Measurements from ENCODE around the gene BRD4.

Gene BRD4

DNA sequence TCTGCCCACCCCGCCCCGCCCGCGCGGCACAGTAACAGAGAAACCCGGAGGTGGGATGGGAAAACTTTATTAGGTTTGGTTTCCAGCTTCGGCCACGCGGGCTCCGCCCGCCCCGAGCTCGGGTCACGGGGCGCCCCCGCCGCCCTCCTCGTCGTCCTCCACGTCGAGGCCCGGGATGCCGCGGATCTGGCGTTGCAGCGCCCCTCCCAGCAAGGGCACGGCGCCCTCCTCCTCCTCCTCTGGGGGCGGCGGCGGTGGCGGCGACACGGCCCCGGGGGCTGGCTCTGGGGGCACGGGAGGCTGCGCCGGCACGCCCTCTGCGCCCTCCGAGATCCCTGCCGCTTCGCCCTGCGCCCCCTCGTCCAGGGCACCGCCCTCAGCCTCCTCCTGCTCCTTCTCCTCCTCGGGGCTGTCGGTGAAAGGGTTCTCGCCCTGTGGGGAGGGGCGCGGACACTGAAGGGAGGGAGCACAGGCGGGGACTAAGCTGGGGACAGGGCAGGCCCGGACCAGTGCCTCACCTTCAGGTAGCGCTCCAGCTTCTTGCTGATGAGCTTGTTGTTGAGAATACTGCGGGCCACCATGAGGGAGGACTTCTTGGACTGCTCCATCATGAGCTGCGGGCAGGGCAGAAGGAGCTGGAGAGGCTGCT is 47.8 kb upstream of the BRD4 start (continued):
- TF ChIP-seq, protein P1, sequence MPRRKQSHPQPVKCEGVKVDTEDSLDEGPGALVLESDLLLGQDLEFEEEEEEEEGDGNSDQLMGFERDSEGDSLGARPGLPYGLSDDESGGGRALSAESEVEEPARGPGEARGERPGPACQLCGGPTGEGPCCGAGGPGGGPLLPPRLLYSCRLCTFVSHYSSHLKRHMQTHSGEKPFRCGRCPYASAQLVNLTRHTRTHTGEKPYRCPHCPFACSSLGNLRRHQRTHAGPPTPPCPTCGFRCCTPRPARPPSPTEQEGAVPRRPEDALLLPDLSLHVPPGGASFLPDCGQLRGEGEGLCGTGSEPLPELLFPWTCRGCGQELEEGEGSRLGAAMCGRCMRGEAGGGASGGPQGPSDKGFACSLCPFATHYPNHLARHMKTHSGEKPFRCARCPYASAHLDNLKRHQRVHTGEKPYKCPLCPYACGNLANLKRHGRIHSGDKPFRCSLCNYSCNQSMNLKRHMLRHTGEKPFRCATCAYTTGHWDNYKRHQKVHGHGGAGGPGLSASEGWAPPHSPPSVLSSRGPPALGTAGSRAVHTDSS (tag by site-specific recombination; IDR thresholded peaks at IDR 0.05), result peak; percentile 77
- TF ChIP-seq ZNF184 (tag by site-specific recombination; IDR thresholded peaks at IDR 0.05) (0 out of 2 replicates have a peak, but pooled peaks have one; percentile 29), ZNF114 (tag by site-specific recombination; IDR thresholded peaks at IDR 0.05) (no peak), KLF1 (tag by site-specific recombination; IDR thresholded peaks at IDR 0.05) (peak; percentile 91), ZNF302 (tag by site-specific recombination; IDR thresholded peaks at IDR 0.05; ENCODE audit: low read depth) (no peak), ZSCAN30 (tag by site-specific recombination; IDR thresholded peaks at IDR 0.05) (peak; percentile 65), ZBTB1 (tag by site-specific recombination; IDR thresholded peaks at IDR 0.05) (no peak), ZNF10 (tag by site-specific recombination; IDR thresholded peaks at IDR 0.05) (0 out of 2 replicates have a peak, but pooled peaks have one; percentile 16), KLF10 (tag by site-specific recombination; IDR thresholded peaks at IDR 0.05) (peak; percentile 54; the same call in 1 of the 2 replicates), ZSCAN23 (tag by site-specific recombination; IDR thresholded peaks at IDR 0.05) (no peak), ZNF561 (tag by site-specific recombination; IDR thresholded peaks at IDR 0.05; ENCODE audit: borderline replicate concordance) (peak; percentile 91), EGR2 (tag by site-specific recombination; IDR thresholded peaks at IDR 0.05; ENCODE audit: low read depth) (peak; percentile 81), GLIS1 (tag by site-specific recombination; IDR thresholded peaks at IDR 0.05) (peak; percentile 50; the same call in 1 of the 2 replicates), SP2 (tag by site-specific recombination; IDR thresholded peaks at IDR 0.05) (peak; percentile 75), ZBTB8A (tag by site-specific recombination; IDR thresholded peaks at IDR 0.05) (peak; percentile 99)
- TF ChIP-seq, protein P2, sequence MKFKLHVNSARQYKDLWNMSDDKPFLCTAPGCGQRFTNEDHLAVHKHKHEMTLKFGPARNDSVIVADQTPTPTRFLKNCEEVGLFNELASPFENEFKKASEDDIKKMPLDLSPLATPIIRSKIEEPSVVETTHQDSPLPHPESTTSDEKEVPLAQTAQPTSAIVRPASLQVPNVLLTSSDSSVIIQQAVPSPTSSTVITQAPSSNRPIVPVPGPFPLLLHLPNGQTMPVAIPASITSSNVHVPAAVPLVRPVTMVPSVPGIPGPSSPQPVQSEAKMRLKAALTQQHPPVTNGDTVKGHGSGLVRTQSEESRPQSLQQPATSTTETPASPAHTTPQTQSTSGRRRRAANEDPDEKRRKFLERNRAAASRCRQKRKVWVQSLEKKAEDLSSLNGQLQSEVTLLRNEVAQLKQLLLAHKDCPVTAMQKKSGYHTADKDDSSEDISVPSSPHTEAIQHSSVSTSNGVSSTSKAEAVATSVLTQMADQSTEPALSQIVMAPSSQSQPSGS (tag by site-specific recombination; IDR thresholded peaks at IDR 0.05; ENCODE audit: low read depth), result no peak
- TF ChIP-seq, protein P3, sequence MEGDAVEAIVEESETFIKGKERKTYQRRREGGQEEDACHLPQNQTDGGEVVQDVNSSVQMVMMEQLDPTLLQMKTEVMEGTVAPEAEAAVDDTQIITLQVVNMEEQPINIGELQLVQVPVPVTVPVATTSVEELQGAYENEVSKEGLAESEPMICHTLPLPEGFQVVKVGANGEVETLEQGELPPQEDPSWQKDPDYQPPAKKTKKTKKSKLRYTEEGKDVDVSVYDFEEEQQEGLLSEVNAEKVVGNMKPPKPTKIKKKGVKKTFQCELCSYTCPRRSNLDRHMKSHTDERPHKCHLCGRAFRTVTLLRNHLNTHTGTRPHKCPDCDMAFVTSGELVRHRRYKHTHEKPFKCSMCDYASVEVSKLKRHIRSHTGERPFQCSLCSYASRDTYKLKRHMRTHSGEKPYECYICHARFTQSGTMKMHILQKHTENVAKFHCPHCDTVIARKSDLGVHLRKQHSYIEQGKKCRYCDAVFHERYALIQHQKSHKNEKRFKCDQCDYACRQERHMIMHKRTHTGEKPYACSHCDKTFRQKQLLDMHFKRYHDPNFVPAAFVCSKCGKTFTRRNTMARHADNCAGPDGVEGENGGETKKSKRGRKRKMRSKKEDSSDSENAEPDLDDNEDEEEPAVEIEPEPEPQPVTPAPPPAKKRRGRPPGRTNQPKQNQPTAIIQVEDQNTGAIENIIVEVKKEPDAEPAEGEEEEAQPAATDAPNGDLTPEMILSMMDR (tag by site-specific recombination; IDR thresholded peaks at IDR 0.05), result peak; percentile 59
- TF ChIP-seq, protein P4, sequence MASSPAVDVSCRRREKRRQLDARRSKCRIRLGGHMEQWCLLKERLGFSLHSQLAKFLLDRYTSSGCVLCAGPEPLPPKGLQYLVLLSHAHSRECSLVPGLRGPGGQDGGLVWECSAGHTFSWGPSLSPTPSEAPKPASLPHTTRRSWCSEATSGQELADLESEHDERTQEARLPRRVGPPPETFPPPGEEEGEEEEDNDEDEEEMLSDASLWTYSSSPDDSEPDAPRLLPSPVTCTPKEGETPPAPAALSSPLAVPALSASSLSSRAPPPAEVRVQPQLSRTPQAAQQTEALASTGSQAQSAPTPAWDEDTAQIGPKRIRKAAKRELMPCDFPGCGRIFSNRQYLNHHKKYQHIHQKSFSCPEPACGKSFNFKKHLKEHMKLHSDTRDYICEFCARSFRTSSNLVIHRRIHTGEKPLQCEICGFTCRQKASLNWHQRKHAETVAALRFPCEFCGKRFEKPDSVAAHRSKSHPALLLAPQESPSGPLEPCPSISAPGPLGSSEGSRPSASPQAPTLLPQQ (tag by site-specific recombination; IDR thresholded peaks at IDR 0.05), result no peak; the same call in 1 of the 2 replicates
- TF ChIP-seq, protein P5, sequence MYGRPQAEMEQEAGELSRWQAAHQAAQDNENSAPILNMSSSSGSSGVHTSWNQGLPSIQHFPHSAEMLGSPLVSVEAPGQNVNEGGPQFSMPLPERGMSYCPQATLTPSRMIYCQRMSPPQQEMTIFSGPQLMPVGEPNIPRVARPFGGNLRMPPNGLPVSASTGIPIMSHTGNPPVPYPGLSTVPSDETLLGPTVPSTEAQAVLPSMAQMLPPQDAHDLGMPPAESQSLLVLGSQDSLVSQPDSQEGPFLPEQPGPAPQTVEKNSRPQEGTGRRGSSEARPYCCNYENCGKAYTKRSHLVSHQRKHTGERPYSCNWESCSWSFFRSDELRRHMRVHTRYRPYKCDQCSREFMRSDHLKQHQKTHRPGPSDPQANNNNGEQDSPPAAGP (tag by site-specific recombination; IDR thresholded peaks at IDR 0.05), result 0 out of 2 replicates have a peak, but pooled peaks have one; percentile 67
- TF ChIP-seq, protein P6, sequence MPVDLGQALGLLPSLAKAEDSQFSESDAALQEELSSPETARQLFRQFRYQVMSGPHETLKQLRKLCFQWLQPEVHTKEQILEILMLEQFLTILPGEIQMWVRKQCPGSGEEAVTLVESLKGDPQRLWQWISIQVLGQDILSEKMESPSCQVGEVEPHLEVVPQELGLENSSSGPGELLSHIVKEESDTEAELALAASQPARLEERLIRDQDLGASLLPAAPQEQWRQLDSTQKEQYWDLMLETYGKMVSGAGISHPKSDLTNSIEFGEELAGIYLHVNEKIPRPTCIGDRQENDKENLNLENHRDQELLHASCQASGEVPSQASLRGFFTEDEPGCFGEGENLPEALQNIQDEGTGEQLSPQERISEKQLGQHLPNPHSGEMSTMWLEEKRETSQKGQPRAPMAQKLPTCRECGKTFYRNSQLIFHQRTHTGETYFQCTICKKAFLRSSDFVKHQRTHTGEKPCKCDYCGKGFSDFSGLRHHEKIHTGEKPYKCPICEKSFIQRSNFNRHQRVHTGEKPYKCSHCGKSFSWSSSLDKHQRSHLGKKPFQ (tag by site-specific recombination; IDR thresholded peaks at IDR 0.05), result no peak
- TF ChIP-seq, protein P7, sequence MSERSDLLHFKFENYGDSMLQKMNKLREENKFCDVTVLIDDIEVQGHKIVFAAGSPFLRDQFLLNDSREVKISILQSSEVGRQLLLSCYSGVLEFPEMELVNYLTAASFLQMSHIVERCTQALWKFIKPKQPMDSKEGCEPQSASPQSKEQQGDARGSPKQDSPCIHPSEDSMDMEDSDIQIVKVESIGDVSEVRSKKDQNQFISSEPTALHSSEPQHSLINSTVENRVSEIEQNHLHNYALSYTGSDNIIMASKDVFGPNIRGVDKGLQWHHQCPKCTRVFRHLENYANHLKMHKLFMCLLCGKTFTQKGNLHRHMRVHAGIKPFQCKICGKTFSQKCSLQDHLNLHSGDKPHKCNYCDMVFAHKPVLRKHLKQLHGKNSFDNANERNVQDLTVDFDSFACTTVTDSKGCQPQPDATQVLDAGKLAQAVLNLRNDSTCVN (tag by site-specific recombination; optimal IDR thresholded peaks at IDR 0.05), result peak; percentile 79
- TF ChIP-seq, protein P8, sequence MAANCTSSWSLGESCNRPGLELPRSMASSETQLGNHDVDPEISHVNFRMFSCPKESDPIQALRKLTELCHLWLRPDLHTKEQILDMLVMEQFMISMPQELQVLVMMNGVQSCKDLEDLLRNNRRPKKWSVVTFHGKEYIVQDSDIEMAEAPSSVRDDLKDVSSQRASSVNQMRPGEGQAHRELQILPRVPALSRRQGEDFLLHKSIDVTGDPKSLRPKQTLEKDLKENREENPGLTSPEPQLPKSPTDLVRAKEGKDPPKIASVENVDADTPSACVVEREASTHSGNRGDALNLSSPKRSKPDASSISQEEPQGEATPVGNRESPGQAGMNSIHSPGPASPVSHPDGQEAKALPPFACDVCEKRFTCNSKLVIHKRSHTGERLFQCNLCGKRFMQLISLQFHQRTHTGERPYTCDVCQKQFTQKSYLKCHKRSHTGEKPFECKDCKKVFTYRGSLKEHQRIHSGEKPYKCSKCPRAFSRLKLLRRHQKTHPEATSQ (tag by site-specific recombination; IDR thresholded peaks at IDR 0.05), result 0 out of 2 replicates have a peak, but pooled peaks have one; percentile 11
- TF ChIP-seq, protein P9, sequence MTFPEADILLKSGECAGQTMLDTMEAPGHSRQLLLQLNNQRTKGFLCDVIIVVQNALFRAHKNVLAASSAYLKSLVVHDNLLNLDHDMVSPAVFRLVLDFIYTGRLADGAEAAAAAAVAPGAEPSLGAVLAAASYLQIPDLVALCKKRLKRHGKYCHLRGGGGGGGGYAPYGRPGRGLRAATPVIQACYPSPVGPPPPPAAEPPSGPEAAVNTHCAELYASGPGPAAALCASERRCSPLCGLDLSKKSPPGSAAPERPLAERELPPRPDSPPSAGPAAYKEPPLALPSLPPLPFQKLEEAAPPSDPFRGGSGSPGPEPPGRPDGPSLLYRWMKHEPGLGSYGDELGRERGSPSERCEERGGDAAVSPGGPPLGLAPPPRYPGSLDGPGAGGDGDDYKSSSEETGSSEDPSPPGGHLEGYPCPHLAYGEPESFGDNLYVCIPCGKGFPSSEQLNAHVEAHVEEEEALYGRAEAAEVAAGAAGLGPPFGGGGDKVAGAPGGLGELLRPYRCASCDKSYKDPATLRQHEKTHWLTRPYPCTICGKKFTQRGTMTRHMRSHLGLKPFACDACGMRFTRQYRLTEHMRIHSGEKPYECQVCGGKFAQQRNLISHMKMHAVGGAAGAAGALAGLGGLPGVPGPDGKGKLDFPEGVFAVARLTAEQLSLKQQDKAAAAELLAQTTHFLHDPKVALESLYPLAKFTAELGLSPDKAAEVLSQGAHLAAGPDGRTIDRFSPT (tag by site-specific recombination; IDR thresholded peaks at IDR 0.05), result peak; percentile 79; the same call in 1 of the 2 replicates

All from HEK293 (cell line).